ENCODE results near the gene KCNH5.

Gene KCNH5

DNA sequence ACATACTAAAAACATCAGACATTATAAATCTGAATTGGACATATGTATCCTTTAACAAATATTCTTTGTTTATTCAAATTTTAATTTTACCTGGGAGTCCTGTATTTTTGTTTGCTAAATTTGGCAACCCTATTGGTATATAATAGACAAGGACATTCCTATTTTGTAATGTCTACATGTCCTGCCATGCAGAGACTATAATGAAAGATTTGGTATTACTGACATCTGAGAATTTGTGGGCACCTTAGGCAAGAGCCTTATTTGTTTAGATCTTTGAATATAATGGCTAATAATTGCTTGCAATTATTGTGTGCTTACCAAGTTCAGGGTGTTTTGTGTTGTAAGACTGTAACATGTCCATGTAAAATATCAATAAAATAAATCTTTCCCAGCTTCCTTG is 334.4 kb downstream of the KCNH5 start:
- TF ChIP-seq, protein P1, sequence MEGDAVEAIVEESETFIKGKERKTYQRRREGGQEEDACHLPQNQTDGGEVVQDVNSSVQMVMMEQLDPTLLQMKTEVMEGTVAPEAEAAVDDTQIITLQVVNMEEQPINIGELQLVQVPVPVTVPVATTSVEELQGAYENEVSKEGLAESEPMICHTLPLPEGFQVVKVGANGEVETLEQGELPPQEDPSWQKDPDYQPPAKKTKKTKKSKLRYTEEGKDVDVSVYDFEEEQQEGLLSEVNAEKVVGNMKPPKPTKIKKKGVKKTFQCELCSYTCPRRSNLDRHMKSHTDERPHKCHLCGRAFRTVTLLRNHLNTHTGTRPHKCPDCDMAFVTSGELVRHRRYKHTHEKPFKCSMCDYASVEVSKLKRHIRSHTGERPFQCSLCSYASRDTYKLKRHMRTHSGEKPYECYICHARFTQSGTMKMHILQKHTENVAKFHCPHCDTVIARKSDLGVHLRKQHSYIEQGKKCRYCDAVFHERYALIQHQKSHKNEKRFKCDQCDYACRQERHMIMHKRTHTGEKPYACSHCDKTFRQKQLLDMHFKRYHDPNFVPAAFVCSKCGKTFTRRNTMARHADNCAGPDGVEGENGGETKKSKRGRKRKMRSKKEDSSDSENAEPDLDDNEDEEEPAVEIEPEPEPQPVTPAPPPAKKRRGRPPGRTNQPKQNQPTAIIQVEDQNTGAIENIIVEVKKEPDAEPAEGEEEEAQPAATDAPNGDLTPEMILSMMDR (IDR thresholded peaks at IDR 0.05; ENCODE audit: low read depth, low read length), result no peak
- DNase-seq (ENCODE audit: extremely low read depth, low read depth), result no peak

DNA sequence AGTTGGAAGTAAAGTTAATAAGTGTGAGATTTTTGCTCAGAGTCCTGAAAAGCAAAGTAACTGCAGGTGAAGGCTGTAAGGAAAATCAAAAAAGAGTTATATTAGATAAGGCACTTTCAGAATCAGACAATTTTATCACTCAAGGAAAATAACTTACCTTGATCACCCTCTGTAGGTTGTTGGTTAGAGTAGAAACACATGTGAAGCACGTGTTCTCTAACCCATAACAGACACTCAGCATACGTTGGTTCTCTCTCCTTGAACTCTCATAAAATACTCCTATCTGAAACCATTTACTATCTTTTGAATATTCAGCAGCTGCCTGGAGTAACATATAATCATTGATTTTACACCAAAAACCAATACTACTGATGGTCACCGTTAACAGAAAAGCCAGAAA is 335.5 kb downstream of the KCNH5 start:
- TF ChIP-seq, protein P1 (IDR thresholded peaks at IDR 0.05; ENCODE audit: low read depth, low read length), result no peak
- DNase-seq (ENCODE audit: extremely low read depth, low read depth), result no peak

DNA sequence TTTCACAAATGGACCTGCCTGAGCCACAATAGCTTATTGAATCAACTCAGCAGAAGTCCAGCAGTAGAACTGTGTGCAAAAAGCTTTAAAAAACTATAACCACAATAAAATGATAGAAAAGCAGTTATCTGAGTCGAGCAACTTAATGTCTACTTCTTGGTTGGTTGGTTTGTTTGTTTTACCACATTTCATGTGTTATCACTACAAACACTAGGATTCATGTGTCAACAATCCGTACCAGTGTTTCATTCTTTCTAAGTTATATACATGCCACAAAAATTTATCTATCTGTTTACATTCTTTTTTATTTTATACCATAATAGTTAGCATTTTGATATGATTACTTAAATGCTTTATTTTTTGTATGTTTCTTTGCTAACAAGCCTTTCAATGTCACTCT is 339.0 kb downstream of the KCNH5 start:
- TF ChIP-seq, protein P1 (IDR thresholded peaks at IDR 0.05; ENCODE audit: low read depth, low read length), result no peak
- DNase-seq (ENCODE audit: extremely low read depth, low read depth), result no peak

DNA sequence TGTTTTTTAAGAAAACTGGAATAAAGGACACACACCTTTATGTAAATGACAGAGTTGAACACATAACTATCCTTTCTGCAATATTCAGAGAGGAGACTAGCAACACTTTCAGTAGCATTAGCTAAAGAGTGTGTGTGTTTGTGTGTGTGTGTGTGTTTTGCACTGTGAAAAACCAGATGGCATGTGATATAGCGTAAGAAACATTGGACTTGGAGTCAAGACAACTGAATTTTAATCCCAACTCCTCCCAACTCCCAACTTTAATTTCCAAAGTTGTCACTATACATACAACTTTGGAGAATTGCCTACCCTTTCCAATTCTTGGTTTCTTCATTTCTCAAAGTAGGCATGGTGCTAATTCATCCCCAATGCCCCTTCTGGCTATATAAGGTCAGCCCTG is 347.8 kb downstream of the KCNH5 start:
- no peak for DNase-seq (ENCODE audit: extremely low read depth, low read depth)
- TF ChIP-seq, protein P1 (IDR thresholded peaks at IDR 0.05; ENCODE audit: low read depth, low read length), result no peak

DNA sequence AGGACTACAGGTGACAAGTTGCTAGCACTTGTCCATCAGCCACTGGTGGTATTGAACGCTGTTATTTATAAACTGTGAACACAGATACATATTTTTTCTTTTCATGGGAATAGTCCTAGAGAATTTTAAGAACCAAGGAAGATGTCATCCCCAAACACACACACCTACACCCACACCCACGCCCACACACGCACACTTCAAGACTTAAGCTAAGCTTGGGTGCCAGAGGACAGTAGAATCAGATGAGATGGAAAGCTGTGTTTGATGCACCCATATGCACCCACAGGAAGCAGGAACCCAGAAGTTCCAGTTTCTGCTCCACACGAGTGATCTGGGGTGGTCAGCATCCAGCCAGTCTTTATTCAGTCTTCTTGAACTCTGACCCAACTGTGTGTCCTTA is 348.3 kb downstream of the KCNH5 start:
- no peak for DNase-seq (ENCODE audit: extremely low read depth, low read depth)
- TF ChIP-seq, protein P1 (IDR thresholded peaks at IDR 0.05; ENCODE audit: low read depth, low read length), result no peak

DNA sequence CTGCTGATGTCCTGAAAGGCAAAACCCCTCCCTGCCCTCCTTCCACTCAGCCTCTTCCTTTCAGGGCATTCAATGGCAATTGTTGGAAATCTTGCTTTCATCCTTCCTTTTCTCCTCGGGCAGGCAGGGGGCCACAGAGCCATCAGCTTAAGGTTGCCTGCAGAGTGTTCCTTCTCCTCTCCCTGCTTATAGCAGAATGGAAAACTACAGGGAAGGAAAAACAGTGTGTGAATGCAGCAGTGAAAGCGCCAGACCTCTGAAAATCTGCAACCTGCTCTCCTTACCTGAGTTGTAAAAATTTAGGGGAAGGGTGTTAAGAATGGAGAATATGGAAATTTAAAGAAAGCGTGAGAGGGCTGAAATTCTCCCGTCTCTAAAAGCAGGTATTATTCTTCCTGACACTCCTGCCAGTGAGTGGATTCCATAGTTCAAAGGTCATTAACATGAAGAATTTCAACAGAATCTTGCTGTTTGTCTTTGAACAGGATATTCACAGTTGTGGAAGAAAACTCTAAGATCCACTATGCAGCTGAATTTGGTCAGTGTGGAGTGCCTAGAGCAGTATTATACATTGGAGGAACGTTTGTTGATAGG is 348.8 kb downstream of the KCNH5 start:
- DNase-seq (ENCODE audit: extremely low read depth, low read depth), result no peak
- TF ChIP-seq, protein P1 (IDR thresholded peaks at IDR 0.05; ENCODE audit: low read depth, low read length), result no peak

DNA sequence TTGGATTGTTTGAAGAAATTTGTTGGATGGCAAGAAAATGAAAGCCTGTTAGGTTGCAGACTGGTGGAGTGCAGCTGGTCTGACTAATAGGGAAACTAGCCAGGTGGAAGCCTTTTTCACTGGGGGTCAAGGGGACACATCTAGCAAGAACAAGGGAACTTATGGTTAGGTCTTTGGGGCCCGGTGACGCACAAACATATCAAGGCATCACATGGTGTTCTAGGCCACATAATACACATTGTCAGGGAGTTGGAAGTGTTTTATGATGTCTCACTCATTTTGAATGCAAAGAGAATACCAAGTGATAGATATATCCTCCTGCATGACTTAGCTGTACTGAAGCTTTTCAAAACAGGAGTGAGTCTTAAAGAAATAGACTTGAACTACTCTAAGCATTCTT is 351.2 kb downstream of the KCNH5 start:
- TF ChIP-seq, protein P1 (IDR thresholded peaks at IDR 0.05; ENCODE audit: low read depth, low read length), result no peak

More for the DNA sequence above, 351.2 kb downstream of the KCNH5 start:
- DNase-seq (ENCODE audit: extremely low read depth, low read depth), result no peak

Measured in AG09319 (cell line).